NK-92 treated with Interleukin-12 subunit alpha and Interleukin-12 subunit beta, amount 100 ng/mL, for 24 hours (cell line): ENCODE results near the gene CBR4.
"Not testable (repeated sequence)": the region's sequence is repeated elsewhere in the genome, so short reads cannot be mapped to it uniquely, and the experiment has no call there.

Experiments used
- DNase-seq: peaks from one replicate; lab custom pipeline; 2025; lab: John Stamatoyannopoulos, UW

CBR4 gene

DNA sequence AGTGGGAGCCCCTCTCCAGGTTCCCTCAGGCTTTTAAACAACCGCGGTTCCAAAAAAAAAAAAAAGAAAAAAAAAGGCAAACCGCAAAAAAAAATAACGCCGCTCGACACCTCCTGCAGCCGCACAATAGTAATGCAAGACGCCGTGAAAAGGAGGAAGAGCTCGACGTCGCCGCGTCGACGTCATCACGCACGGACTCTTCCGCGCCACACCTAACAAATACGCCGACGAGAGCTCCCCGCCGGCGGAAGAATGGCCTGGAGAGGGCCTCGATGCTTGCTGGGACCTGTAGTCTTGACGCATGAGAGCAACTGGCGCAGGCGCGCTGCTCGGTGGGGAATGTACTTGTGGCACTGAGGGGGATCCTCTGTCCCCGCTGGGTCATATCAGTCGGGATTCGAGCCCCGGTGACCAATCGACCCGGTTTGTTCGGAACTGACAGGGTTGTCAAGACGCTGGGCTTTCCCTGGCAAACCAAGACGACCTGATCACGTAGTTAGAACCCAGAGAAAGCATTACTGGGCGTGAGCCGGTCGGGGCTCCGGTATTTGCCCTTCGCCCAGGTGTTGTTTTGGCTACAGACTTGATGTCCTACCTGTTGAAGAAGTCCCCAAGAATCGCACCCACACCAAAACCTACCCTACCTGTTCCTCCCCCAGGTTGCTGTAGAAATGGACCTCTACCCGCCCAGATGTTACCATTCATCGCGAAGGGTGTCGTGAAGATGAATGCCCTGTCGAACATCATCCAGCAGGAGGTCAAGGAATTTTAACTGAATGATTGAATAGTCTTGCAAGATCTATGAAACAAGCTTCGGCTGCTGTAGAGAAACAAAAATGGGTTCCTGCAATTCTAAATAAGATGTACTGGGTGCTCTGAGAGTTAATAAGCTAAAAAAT is at the start of gene CBR4:
TSS of gene CBR4 (minus strand) at position 131 of the 899 bp plus-strand sequence. CDS start 166 bp downstream, outside the sequence.
- DNase-seq, result peak; percentile 90

DNA sequence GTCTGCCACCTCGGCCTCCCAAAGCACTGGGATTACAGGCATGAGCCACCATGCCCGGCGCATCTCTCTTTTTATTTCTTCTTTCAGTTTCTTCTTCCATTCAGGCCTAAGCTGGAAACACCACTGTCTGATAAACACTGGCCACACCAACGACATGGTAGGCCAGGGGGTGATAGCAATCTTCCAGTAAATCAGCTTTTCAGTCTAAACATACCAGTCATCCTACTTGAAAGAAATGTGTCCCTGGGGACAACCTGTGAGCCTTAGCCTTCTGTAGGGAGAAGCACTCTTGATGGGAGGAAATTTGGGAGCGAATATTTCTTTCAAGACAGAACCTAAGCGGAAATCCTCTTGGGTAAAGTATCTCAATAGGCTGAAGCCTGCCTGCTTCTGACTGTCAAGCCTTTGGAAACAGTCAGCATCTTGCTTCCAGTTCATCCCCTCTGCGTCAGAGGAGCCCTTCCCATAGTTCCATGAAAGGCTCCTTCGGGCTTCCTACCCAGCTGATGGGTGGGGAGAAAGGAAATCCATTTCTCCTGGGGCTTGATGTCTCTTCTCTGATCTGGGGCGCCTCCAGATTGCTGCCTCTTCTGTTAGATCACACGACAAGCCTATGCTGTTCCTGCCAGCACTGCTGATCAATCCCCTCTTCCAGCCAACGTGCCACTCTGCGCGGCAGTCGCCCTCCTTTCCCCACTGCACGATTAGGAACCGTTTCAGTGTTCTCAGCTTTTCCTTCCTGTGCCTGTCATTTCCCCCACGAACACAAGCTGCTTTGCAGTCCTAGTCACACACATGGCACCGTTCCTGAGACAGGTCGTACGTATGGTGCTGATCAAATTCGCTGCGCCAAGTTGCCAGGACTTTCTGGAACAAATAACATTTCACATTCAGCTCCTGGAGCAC is 49.5 kb upstream of the CBR4 start:
- DNase-seq, result no peak

DNA sequence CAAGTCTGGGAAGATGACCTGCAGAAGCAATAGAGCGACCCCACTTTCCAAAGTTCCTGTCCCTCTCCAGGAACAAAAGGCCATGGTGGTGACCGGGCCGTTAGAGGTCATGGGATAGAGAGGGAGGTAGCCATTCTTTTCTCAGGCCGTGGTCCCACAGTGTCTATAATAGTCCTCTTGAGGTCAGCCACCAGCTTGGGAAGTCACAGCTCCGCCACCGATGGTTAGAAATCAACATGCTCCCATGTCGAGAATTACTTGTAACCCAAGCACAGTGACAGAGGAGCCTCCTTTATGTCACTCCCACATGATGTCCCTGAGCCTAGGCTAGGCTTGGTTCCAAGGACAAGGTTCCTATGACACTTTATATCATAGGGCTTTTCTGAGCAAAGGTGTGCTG is 48.3 kb upstream of the CBR4 start:
- no peak for DNase-seq

DNA sequence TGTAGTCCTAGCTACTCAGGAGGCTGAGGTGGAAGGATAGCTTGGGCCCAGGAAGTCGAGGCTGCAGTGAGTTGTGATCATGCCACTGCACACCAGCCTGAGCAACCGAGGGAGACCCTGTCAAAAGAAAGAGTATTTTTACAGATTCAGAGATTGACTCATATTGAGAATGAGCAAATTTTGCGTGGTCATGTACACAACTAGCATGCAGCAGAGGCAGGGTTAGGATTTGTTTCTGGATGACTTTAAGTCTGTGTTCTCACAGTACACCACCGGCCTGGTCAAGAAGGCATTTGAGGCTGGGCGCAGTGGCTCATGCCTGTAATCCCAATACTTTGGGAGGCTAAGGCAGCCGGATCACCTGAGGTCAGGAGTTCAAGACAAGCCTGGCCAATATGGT is 44.8 kb upstream of the CBR4 start:
- no peak for DNase-seq

DNA sequence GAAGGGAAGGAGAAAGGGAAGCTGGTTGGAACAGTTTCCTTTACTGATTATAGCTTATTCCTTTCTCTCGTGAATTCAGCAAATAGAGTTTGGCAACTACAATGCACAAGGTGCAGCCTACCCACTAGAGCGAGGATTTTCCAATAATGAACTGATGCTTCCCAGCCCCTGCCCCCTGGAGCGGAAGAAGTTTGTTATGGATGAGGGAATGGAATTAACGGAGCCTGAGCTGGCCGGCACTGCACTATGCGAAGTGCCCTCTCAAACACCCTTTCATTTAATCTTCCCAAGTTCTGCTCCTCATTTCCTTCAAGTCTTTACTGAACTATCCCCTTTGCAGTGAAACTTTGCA is 42.5 kb upstream of the CBR4 start:
- DNase-seq, result no peak

DNA sequence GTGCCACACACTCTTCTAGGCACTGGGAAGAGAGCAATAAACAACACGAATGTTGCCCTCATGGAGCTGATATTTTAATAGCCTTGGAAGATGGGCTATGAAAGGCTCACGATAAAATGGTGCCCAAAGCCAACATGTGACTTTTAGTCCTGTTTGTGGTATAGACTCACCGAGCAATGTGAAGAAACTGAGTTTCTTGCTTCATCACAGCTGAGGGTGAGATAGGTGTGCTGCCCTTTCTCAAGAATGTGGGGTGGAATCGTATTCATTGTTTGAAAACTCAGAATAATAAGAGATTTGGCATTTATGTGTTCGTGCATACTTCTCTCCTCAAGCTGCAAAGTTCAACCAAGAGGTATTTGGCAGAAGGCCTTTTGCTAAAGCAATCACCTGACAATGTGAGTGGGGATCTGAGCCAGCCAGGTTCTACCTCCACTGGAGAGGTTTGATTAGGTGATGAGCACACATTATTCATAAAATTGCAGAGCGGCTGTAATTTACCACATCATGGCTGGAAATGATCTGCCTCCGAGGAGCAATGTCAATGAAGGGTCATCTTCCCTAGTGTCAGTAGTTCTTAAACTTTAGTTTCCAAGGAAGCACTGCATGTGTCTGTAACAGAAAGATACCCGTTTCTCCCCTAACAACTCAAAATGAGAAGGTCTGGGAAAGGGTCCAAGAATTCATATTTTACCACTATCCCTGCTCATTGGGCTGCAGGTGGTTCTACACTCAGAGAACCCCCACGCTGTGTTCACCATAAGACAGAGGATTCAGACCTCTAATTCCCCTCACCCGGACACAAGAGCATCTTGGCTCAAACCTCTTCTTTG is 41.9 kb upstream of the CBR4 start:
- DNase-seq, result no peak

DNA sequence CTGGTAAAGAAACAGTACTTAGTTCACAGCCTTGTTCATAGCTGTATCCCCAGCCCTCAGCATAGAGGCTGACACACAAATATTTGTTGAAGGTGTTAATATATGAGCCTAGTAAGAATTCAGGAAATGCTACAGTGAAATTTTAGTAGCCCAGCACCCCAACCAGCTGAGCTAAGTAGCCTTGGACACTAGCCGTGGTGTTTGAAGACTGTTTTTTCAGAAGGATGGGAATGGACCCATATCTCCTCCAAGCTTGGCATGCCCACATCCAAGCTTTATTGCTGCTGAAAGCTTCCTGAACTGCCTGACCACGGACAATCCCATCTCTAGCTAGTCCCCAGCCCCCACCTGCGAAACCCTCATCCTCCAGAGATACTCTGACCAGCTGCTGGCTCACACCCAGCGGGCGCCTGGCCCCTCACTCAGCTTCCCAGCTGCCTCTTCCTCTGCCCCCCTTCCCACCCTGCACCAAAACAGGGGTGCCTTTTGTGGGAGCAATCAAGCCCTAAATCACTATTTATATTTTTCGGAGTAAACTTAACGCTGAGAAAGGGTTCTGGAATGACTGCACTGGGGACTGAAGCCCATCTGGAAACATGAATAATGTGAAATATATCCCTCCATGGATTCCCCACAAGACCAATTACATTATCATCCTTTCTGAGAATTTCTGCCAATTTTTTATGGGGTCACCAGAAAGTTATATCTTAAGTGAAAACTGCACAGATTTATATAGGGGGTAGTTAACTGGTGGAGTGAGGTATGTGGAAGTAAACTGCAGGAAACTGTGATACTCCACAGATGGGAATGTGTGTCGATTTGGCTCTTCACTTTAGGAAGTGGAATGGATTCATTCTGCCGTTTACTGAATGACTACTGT is 41.1 kb upstream of the CBR4 start:
- no peak for DNase-seq

DNA sequence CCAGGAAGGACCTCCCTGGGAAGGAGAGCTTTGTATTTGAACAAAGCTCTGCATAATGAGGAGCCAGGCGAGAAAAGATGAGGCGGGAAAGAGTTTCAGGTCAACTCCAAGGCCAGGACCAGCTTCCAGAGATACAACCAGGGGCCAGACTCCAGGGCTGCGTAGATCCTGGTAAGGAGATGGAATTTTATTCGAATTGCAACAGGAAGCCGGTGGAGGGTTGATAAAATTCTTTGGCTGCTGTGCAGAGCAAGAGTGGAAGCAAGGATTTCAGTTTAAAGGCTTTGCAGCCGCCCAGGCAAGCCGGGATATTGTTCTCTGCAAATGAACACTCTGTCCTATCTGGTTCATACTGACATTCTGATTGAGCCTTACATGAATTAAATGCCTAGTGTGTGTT is 40.2 kb upstream of the CBR4 start:
- DNase-seq, result no peak

DNA sequence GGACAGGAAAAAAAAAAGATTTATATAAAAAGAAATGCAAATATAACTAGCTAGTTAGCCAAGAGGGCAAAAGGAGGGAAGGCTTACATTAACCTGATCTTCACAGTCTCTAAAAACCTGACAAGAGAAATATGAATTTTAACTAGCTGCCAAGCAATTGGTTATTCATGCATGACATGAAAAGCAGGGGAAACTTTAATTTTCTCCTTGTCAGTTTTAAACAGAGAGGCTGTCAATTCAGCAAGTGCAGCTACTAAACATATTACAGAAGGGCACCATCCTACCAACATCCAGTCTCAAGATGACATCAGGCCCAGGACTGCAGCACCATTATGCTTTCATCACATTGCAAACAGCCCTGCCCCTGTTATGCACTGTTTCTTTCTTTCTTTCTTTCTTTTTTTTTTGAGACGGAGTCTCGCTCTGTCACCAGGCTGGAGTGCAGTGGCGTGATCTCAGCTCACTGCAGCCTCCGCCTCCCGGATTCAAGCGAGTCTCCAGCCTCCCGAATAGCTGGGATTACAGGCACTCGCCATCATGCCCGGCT is 38.9 kb upstream of the CBR4 start:
- no peak for DNase-seq

DNA sequence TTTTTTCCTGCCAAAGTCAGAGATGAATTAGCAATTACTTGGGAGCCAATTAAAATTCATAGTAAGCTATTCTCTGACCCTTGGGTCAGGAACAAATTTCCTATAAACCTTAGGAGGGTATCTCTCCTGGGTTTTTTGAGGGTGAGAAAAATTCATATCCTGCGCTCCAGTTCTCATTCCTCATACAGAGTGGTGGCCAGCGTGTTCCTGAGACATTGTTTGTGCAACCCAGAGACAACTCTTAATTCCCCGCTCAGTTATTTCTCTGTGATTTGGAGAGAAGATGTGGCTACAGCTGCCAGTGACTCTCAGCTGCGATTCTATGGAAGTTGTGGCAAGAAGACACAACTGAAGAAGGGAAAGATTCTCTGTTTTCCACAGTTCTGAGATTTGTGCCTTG is 37.9 kb upstream of the CBR4 start:
- no peak for DNase-seq

DNA sequence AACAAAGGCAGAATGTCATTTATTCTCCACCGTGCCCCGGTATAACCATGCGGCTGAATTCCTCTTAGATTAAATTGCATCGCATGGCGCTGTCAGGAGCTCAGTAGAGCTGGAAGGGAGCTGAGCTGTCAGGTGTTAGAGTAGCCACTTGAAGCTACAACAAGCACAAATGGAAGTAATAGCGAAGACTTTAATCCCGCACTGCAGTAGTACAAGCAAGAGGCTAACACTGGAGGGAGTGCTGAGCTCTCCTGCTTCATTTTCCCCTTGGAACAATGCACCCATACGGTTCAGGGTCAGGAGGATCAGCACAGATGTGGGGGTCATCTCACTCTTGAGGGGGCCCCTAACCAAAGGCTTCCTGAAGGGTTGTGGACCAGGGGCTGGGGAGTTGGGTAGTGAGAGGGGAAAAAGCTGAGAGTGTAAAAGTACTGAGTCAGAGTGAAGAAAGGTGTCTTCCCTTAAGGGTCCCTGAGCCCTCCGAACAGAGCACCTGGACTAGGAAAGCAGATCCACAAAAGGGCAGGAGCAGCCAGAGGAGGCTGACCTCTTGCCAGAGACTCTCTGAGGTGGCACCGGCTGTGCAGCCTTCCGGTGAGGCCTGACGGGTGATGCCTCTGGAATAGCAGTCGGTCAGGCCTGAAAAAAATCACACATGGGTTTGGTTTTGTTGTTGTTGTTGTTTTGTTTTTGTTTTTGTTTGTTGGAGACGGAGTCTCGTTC is 36.0 kb upstream of the CBR4 start:
- no peak for DNase-seq

DNA sequence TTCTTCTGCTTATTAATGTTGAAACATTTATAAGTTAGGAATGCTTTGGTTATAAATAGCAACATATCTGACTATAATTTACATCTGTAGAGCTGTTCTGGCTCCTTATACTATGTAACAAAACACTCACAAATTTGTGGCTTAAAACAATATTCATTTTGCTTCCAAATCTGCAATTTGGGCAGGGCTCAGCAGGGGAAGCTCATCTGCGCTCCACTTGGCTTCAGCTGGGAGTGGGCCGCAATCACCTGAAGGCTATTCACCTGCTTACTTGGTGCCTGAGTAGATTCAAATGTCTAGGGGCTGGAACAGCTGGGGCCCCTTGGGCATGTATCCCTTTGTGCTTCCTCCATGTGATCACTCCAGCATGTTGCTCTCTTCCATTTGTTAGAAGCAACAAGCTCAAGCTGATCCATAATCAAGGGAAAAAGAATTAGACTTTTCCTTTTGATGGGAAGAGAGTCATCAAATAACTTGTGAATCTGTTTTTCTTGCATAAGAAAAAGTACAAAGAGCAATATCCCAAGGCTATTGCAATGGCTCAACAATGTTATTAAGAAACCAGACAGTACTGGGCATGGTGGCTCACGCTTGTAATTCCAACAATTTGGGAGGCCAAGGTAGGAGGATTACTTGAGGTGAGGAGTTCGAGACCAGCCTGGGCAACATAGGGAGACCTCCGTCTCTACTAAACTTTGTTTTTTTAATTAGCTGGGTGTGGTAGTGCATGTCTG is 34.8 kb upstream of the CBR4 start:
- no peak for DNase-seq

DNA sequence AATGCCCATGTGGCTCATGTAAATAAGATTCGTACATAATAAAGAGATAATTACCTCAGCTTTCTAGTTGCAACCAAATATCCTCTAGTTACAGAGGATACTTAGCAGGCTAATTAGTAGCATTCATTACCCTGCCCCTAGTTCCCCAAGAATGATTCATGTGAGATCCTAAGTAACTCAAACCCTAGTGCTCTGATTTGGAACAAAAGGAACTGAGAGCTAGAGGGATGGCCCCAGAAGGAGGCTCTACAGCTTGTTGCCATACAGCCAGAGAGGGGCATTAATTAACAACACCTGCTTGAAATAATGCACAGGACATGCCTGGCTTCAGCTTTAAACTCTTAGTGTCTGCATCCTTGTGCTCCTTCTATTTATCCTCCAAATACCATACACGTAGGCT is 32.6 kb upstream of the CBR4 start:
- DNase-seq, result no peak

DNA sequence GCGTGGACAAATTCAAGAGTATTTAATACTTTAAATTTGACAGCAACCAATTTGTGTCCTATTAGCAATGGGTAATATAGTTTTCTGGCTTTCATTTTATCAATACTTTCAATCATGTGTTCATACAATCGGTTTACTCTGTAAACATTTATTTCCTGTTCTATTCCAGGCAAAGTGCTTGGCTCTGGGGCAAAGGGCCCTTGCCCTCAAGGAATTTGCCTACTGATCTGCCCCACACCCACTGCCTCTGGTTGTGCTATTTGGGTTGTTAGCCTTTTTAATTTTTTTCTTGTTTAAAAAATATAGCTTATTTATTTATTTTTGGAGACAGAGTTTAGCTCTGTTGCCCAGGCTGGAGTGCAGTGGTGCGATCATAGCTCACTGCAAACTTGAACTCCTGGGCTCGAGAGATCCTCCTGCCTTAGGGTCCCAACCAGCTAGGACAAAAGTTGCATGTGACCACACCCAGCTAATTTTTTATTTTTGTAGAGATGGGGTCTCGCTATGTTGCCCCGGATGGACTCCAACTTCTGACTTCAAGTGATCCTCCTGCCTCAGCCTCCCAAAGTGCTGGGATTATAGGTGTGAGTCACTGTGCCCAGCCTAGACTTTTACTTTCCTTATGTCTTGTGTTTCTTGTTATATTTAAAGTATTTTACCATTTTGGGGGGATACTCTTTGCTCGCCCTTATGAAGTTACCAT is 30.7 kb upstream of the CBR4 start:
- DNase-seq, result no peak

DNA sequence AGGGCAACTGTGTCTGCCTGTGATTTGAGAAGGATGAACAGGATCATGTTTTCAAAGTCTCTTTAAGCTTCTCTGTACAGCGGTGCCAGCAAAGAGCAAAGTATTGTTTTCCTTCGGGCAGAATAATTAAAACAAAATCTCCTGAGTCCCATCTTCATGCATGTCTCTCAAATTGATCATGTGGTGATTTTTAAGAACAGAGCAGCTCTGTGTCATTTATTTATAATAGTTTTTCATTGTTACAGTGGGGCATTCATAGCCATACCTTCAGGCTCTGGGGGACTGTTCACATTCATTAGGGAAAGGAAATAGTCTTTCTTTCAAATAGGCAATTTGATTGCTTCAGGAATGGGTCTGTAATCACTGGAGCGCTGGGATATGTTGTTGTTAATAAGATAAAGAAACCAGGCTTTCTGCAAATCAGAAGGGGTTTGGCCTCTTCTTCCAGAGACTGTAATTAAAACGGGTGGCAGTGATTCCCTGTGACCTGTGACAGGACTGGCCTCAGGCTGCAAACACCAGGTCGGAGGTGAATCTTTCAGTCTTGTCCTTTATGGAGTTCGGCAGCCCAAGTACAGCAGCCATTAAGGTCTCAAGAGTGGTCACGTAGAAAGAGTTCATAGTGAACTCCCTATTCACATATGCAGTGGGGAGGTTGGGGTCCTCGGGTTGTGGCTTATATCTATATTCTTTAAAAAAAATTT is 29.3 kb upstream of the CBR4 start:
- DNase-seq, result no peak

DNA sequence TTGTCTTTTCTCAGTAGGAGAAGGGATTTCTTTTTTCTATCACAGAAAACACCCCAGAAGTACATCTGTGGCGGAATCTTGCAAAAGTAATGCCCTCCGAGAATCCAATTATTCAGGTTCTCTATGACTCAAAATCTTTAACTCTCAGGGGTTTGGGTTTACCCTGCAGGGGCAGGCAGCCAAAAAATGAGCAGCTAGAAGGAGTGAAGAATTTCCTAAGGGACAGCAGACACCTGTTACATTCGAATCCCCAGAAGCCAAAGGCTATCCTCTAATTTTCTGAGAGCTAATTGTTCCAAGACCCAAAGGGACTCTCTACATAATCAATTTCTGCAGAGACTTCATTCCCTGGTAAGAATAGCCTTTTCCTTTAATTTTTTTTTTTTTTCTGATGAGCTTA is 27.5 kb upstream of the CBR4 start:
- no peak for DNase-seq

DNA sequence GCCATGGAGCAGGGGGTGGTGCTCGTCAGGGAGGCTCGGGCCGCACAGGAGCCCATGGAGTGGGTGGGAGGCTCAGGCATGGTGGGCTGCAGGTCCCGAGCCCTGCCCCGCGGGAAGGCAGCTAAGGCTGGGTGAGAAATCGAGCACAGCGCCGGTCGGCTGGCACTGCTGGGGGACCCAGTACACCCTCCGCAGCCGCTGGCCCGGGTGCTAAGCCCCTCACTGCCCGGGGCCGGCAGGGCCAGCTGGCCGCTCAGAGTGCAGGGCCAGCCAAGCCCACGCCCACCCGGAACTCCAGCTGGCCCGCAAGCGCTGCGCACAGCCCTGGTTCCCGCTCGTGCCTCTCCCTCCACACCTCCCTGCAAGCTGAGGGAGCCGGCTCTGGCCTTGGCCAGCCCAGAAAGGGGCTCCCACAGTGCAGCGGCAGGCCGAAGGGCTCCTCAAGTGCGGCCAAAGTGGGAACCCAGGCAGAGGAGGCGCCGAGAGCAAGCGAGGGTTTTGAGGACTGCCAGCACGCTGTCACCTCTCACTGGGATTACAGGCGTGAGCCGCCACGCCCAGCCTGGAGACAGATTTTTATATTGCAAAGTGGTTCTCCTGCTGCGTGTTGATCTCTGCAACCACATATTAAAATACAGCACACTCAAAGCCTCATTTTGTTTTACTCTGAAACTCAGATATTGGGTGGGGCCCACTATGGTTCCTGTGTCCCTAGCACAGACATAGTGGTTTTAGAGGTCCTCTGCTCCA is 26.0 kb upstream of the CBR4 start:
- not testable (repeated sequence) for DNase-seq

DNA sequence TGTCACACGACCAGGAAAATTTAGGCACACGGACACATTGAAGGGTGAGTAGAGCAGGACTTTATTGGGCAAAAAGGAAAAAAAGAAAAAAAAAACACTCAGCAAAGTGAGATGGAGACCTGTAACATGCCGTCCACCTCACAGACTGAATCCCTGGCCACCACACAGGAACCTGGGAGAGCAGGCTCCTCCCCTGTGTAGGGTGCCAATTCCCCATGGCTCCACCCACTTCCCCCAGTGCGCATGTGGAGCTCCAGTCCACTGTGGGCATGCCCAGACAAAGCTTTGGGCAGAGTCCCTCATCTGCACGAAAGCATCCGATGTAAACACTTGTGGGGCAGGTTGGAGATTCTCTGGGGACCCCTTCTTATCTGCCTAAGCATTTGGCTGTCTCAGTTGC is 23.6 kb upstream of the CBR4 start:
- no peak for DNase-seq
